ENCODE data around the gene E4F1. TPM values are rescaled to one million over a fixed set of nuclear protein-coding genes. Genes with fewer than 3 reads are reported as not detected.
"Not testable (repeated sequence)": the region's sequence is repeated elsewhere in the genome, so short reads cannot be mapped to it uniquely, and the experiment has no call there.

Gene E4F1
- total and polyA plus RNA-seq, 2 donors (not counting 3 experiments of a cell fraction or from before 2014, with no cell fraction given), result 28.6 to 32.7 TPM

GRCh38 chr16:2200313-2200712 lies 23.1 kb upstream of the E4F1 start:
- POLR2A ChIA-PET, result no interaction called here
- peaks cover 21 to 31% of the 10 kb centered on the region in 2 experiments for H3K27me3 ChIP-seq (ENCODE audit: control insufficient read depth in 2 of 2, insufficient read depth in 2 of 2, low read length in 2 of 2)

GRCh38 chr16:2203119-2203688 lies 20.2 kb upstream of the E4F1 start:
- H4K20me1 ChIP-seq (replicated peaks; ENCODE audit: control insufficient read depth, extremely low read depth, insufficient read depth, low read length); DNase-seq (ENCODE audit: low read depth, low spot score); H3K4me3 ChIP-seq (replicated peaks in 1 of 3; ENCODE audit: insufficient read depth in 1 of 3, low read depth in 1 of 3, low read length in 3 of 3); H3K9me3 ChIP-seq (replicated peaks; ENCODE audit: control insufficient read depth, insufficient read depth, low read length); H3K9ac ChIP-seq (replicated peaks; ENCODE audit: extremely low read depth, insufficient read depth, low read length); FAIRE-seq; intact Hi-C loops (cut with micrococcal nuclease); BruUV-seq (replicated peaks); H3K9me1 ChIP-seq (replicated peaks; ENCODE audit: control insufficient read depth, extremely low read depth, insufficient read depth, low read length); H3K79me2 ChIP-seq (ENCODE audit: control insufficient read depth, insufficient read depth, low read length); H3K4me2 ChIP-seq (ENCODE audit: insufficient read depth, low read length); H3K4me1 ChIP-seq (ENCODE audit: control insufficient read depth, extremely low read depth, insufficient read depth, low read length); dilution Hi-C loops (cut with MboI; ENCODE audit: extremely low pct_ligation_motif_present, low sequenced_read_pairs); H3K27ac ChIP-seq (ENCODE audit: insufficient read depth, low read depth, low read length); H2AFZ ChIP-seq (ENCODE audit: low read depth, low read length): not testable (repeated sequence)
- Histone ChIP-seq H3K27me3 (ENCODE audit: control insufficient read depth in 2 of 2, insufficient read depth in 2 of 2, low read length in 2 of 2) (peaks cover 7 to 14% of the 10 kb centered on the region in 2 experiments), H3K36me3 (ENCODE audit: control insufficient read depth in 2 of 2, extremely low read depth in 1 of 2, insufficient read depth in 2 of 2, low read length in 2 of 2) (peaks cover 0 to 10% of the 10 kb centered on the region in 2 experiments)
- POLR2A ChIA-PET, result interaction anchor here (1.3 kb wide), 1 partner anchor 48 kb away, joined by 9 read pairs; the partner anchor contains the start of gene TRAF7
- CTCF ChIA-PET, result interaction anchor here (0.7 to 1.3 kb wide), 2 partner anchors 8 to 50 kb away, joined by 3 to 4 read pairs; no protein-coding TSS in a partner anchor

More at GRCh38 chr16:2200313-2200712, 23.1 kb upstream of the E4F1 start:
- no peak overlapping the region for H3K9ac ChIP-seq (replicated peaks; ENCODE audit: extremely low read depth, insufficient read depth, low read length)
- H3K79me2 ChIP-seq (ENCODE audit: control insufficient read depth, insufficient read depth, low read length), result no peaks in the 10 kb centered on the region
- BruUV-seq (replicated peaks), result no TSS peak
- H3K9me1 ChIP-seq (replicated peaks; ENCODE audit: control insufficient read depth, extremely low read depth, insufficient read depth, low read length), result no peaks in the 10 kb centered on the region
- FAIRE-seq, result no peak
- dilution Hi-C loops (cut with MboI; ENCODE audit: extremely low pct_ligation_motif_present, low sequenced_read_pairs) (no loop called here), intact Hi-C loops (cut with micrococcal nuclease) (no loop called here)
- H3K36me3 ChIP-seq (ENCODE audit: control insufficient read depth in 2 of 2, extremely low read depth in 1 of 2, insufficient read depth in 2 of 2, low read length in 2 of 2), result no peaks in the 10 kb centered on the region
- H3K4me1 ChIP-seq (ENCODE audit: control insufficient read depth, extremely low read depth, insufficient read depth, low read length), result peaks cover 3% of the 10 kb centered on the region
- H2AFZ ChIP-seq (ENCODE audit: low read depth, low read length), result no peak overlapping the region
- no peaks in the 10 kb centered on the region for H3K9me3 ChIP-seq (replicated peaks; ENCODE audit: control insufficient read depth, insufficient read depth, low read length)
- TF ChIP-seq CTCF (IDR thresholded peaks at IDR 0.05; ENCODE audit: extremely low read depth in 1 of 2, insufficient read depth in 1 of 2, low read depth in 1 of 2, low read length in 2 of 2), result no peak
- no peak for TF ChIP-seq JUN (IDR thresholded peaks at IDR 0.05; ENCODE audit: borderline replicate concordance, insufficient read depth, insufficient read length, low read depth)
- no peak for TF ChIP-seq POLR2A (IDR thresholded peaks at IDR 0.05; ENCODE audit: low read depth, low read length)
- no peak for TF ChIP-seq FOS (IDR thresholded peaks at IDR 0.05; ENCODE audit: borderline replicate concordance, insufficient read depth, low read length)
- TF ChIP-seq GATA2 (IDR thresholded peaks at IDR 0.05; ENCODE audit: insufficient read depth, insufficient read length, low read depth, low read length), result no peak
- TF ChIP-seq EZH2 (IDR thresholded peaks at IDR 0.05; ENCODE audit: borderline replicate concordance, low read depth, low read length, severe bottlenecking), result no peak
- TF ChIP-seq POLR2AphosphoS5 (IDR thresholded peaks at IDR 0.05; ENCODE audit: insufficient read depth, low read depth, low read length), result no peak
- no peak for TF ChIP-seq MAX (IDR thresholded peaks at IDR 0.05; ENCODE audit: insufficient read depth, insufficient read length)
- no peak for TF ChIP-seq MYC (IDR thresholded peaks at IDR 0.05; ENCODE audit: low read depth, low read length)
- no peak overlapping the region for H3K4me3 ChIP-seq (replicated peaks in 1 of 3; ENCODE audit: insufficient read depth in 1 of 3, low read depth in 1 of 3, low read length in 3 of 3)
- no peak overlapping the region for H3K4me2 ChIP-seq (ENCODE audit: insufficient read depth, low read length)
- no peaks in the 10 kb centered on the region for H4K20me1 ChIP-seq (replicated peaks; ENCODE audit: control insufficient read depth, extremely low read depth, insufficient read depth, low read length)
- no peak for DNase-seq (ENCODE audit: low read depth, low spot score)
- H3K27ac ChIP-seq (ENCODE audit: insufficient read depth, low read depth, low read length), result no peak overlapping the region
- CTCF ChIA-PET, result no interaction called here

Data from endothelial cell of umbilical vein (primary cell).